Left ventricle myocardium inferior (tissue), 1 donor: ENCODE measurements around the gene IKBKE. TPM values are rescaled to one million over a fixed set of nuclear protein-coding genes. Genes with fewer than 3 reads are reported as not detected.

Experiments
- DNase-seq: peaks from one replicate; pipeline ENCODE4 v3.0.0-alpha.2; 2020
- H3K27ac ChIP-seq: fragments of 200-600 bp; replicated peaks from 2 replicates; pipeline ENCODE4 v1.8.0; 2021
- H3K27me3 ChIP-seq: fragments of 200-600 bp; 2 replicates; pipeline ENCODE4 v1.8.0; 2021; ENCODE audit warnings: low read depth
- H3K36me3 ChIP-seq: fragments of 200-600 bp; 2 replicates; pipeline ENCODE4 v1.8.0; 2021
- H3K4me1 ChIP-seq: fragments of 200-600 bp; 2 replicates; pipeline ENCODE4 v1.8.0; 2021
- H3K4me3 ChIP-seq: fragments of 200-600 bp; 2 replicates; pipeline ENCODE4 v1.8.0; 2021; ENCODE audit warnings: mild to moderate bottlenecking, moderate library complexity
- H3K9me3 ChIP-seq: fragments of 200-600 bp; replicated peaks from 2 replicates; pipeline ENCODE4 v1.8.0; 2021
- CTCF ChIP-seq: fragments of 200-600 bp; IDR thresholded peaks from 2 replicates; pipeline ENCODE4 v1.8.0; 2021; ENCODE audit warnings: antibody characterized with exemption, mild to moderate bottlenecking, borderline replicate concordance
- intact Hi-C: fragments of 100-400 bp; cut with micrococcal nuclease; formaldehyde crosslinking; loops from one replicate; pipeline ENCODE4 v1.11.0; 2022
- total RNA-seq: library from RNA; stranded (reverse); fragmentation: NEBNext Ultra II Directional; extraction: Animal tissue kit (Norgen Biotek cat#: 25700); gene quantifications from one replicate; pipeline ENCODE4 v1.2.1, GENCODE V29; 2021
- donor health status: DM: no; HTN: yes; CAD: no; lungs with severe emphysema.

IKBKE gene
- total RNA-seq, 1 donor from 2014 or later: 0.80 TPM

GRCh38 chr1:206505702-206506355, 35.6 kb downstream of the IKBKE start:
- intact Hi-C loops: no loop called here
- Histone ChIP-seq H3K27me3 (peaks cover 26% of the 10 kb centered on the region), H3K4me3 (no peak overlapping the region), H3K9me3 (no peaks in the 10 kb centered on the region), H3K36me3 (no peaks in the 10 kb centered on the region), H3K4me1 (peaks cover 67% of the 10 kb centered on the region), H3K27ac (no peak overlapping the region)
- TF ChIP-seq CTCF: peak; percentile 42
- DNase-seq: no peak

GRCh38 chr1:206506405-206507283, 36.4 kb downstream of the IKBKE start:
- peaks cover 59% of the 10 kb centered on the region for H3K4me1 ChIP-seq
- H3K27ac ChIP-seq: no peak overlapping the region
- intact Hi-C loops: no loop called here
- DNase-seq: no peak
- H3K9me3 ChIP-seq: no peaks in the 10 kb centered on the region
- TF ChIP-seq CTCF: no peak
- peaks cover 26% of the 10 kb centered on the region for H3K27me3 ChIP-seq
- H3K4me3 ChIP-seq: peak overlapping the region; percentile 79
- no peaks in the 10 kb centered on the region for H3K36me3 ChIP-seq

- no peak within 1 kb of the TSS for H3K27ac ChIP-seq
- peaks cover 56% of the 10 kb centered on the region for H3K4me1 ChIP-seq
- peaks cover 26% of the 10 kb centered on the region for H3K27me3 ChIP-seq
- peak; percentile 86 for DNase-seq
- intact Hi-C loops: no loop called here
- no peak for TF ChIP-seq CTCF
- H3K9me3 ChIP-seq: no peaks in the 10 kb centered on the region
- H3K36me3 ChIP-seq: no peaks in the 10 kb centered on the region
- peak within 1 kb of the TSS; percentile 79 for H3K4me3 ChIP-seq
Observed at GRCh38 chr1:206507284-206508129, 37.2 kb downstream of the IKBKE start, which contains the start of gene RASSF5. RASSF5 (plus strand) TSS chr1:206507531; CDS start chr1:206507603, 72 bp downstream.

GRCh38 chr1:206508130-206508889, 38.0 kb downstream of the IKBKE start:
- Histone ChIP-seq H3K4me3 (peak overlapping the region; percentile 79), H3K9me3 (no peaks in the 10 kb centered on the region), H3K36me3 (no peaks in the 10 kb centered on the region), H3K27me3 (peaks cover 26% of the 10 kb centered on the region), H3K4me1 (peaks cover 56% of the 10 kb centered on the region), H3K27ac (no peak overlapping the region)
- DNase-seq: no peak
- intact Hi-C loops: no loop called here
- no peak for TF ChIP-seq CTCF
